Omental fat pad (tissue), 4 donors: ENCODE measurements around the gene MALRD1. TPM values are rescaled to one million over a fixed set of nuclear protein-coding genes. Genes with fewer than 3 reads are reported as not detected.

Experiments used
- ATAC-seq: fragments of 150-250 bp; one replicate; pipeline ENCODE4 v1.9.1; 2016; ENCODE audit warnings: mild to moderate bottlenecking, moderate library complexity; ENCODE audit not compliant: low FRiP score
- DNase-seq: peaks from one replicate; pipeline ENCODE4 v3.0.0-alpha.2; 2019; ENCODE audit warnings: low spot score
- CTCF ChIP-seq, 3 donors: fragments of 450-650 bp; IDR thresholded peaks; one replicate each; pipeline ENCODE4 v1.5.1; 2016 to 2017; ENCODE audit warnings: antibody characterized with exemption in 3 of 3, mild to moderate bottlenecking in 3 of 3, moderate library complexity in 2 of 3
- total RNA-seq, 4 donors: library from RNA; depleted of rRNA; stranded (reverse); fragments of >200 nt; gene quantifications; one replicate each; pipeline ENCODE4 v1.1.0, GENCODE V29; 2016

Gene MALRD1
- total RNA-seq, 4 donors from 2014 or later, result 0.93 to 2.4 (median 1.4) TPM

- TF ChIP-seq CTCF (IDR thresholded peaks at IDR 0.05), result no peak
- ATAC-seq (no peak), DNase-seq (no peak)
Measured at GRCh38 chr10:19024611-19025010, 24.0 kb upstream of the MALRD1 start.

GRCh38 chr10:19031763-19032162 lies 16.8 kb upstream of the MALRD1 start:
- ATAC-seq (no peak), DNase-seq (no peak)
- no peak for TF ChIP-seq CTCF (IDR thresholded peaks at IDR 0.05)

- no peak for DNase-seq
- no peak for TF ChIP-seq CTCF (IDR thresholded peaks at IDR 0.05)
- ATAC-seq, result no peak
Measured at GRCh38 chr10:19033741-19034140, 14.9 kb upstream of the MALRD1 start.

GRCh38 chr10:19041171-19041570 lies 7.4 kb upstream of the MALRD1 start:
- ATAC-seq, result no peak
- no peak for DNase-seq
- no peak for TF ChIP-seq CTCF (IDR thresholded peaks at IDR 0.05)

GRCh38 chr10:19043431-19043830 lies 5.2 kb upstream of the MALRD1 start:
- ATAC-seq, result no peak
- no peak for DNase-seq
- no peak for TF ChIP-seq CTCF (IDR thresholded peaks at IDR 0.05)

GRCh38 chr10:19046679-19047078 lies 1.9 kb upstream of the MALRD1 start:
- no peak for ATAC-seq
- TF ChIP-seq CTCF (IDR thresholded peaks at IDR 0.05), result no peak
- DNase-seq, result no peak

- no peak for ATAC-seq
- DNase-seq, result no peak
- TF ChIP-seq CTCF (IDR thresholded peaks at IDR 0.05), result no peak
Measured at GRCh38 chr10:19048891-19049290, 290 bp downstream of the MALRD1 start.
